TTC549 (cell line): ENCODE measurements around the gene CIB4.
"Not testable (repeated sequence)": the region's sequence is repeated elsewhere in the genome, so short reads cannot be mapped to it uniquely, and the experiment has no call there.

Experiments used
- FAIRE-seq: peaks from 2 replicates; lab custom pipeline; 2012; peaks lifted over from hg19 to GRCh38; lab: Jason Lieb, UNC

CIB4 gene

GRCh38 chr2:26568076-26568890 lies 72.9 kb downstream of the CIB4 start:
- no peak for FAIRE-seq

- no peak for FAIRE-seq
Measured at GRCh38 chr2:26567534-26567933, 73.6 kb downstream of the CIB4 start.

GRCh38 chr2:26566731-26567130 lies 74.4 kb downstream of the CIB4 start:
- FAIRE-seq: not testable (repeated sequence)

- FAIRE-seq: no peak
Measured at GRCh38 chr2:26566081-26566375, 75.1 kb downstream of the CIB4 start.

- FAIRE-seq: no peak
Measured at GRCh38 chr2:26564121-26564644, 77.0 kb downstream of the CIB4 start.

- no peak for FAIRE-seq
Measured at GRCh38 chr2:26563686-26564085, 77.5 kb downstream of the CIB4 start.

GRCh38 chr2:26562811-26563645 lies 78.1 kb downstream of the CIB4 start:
- FAIRE-seq: no peak

- no peak for FAIRE-seq
Measured at GRCh38 chr2:26561918-26562810, 79.0 kb downstream of the CIB4 start.

GRCh38 chr2:26561376-26561775 lies 79.8 kb downstream of the CIB4 start:
- no peak for FAIRE-seq

GRCh38 chr2:26560892-26561291 lies 80.3 kb downstream of the CIB4 start:
- FAIRE-seq: no peak

- FAIRE-seq: no peak
Measured at GRCh38 chr2:26559556-26559955, 81.6 kb downstream of the CIB4 start.

- FAIRE-seq: no peak
Measured at GRCh38 chr2:26559044-26559405, 82.1 kb downstream of the CIB4 start.

GRCh38 chr2:26558271-26559043 lies 82.7 kb downstream of the CIB4 start:
- FAIRE-seq: no peak

- FAIRE-seq: no peak
Measured at GRCh38 chr2:26557244-26557925, 83.8 kb downstream of the CIB4 start.

GRCh38 chr2:26556309-26557243 lies 84.6 kb downstream of the CIB4 start:
- FAIRE-seq: no peak

GRCh38 chr2:26555246-26556133 lies 85.7 kb downstream of the CIB4 start:
- FAIRE-seq: no peak

- no peak for FAIRE-seq
Measured at GRCh38 chr2:26552641-26553374, 88.4 kb downstream of the CIB4 start.
